GM12878 (cell line): ENCODE data around the gene CNN3. TPM values are rescaled to one million over a fixed set of nuclear protein-coding genes. Genes with fewer than 3 reads are reported as not detected.

Source experiments
- ATAC-seq: fragments of 200-7000 bp; cut with Tn5 transposase; 3 replicates; pipeline ENCODE4 v1.9.1; 2020; ENCODE audit warnings: mild to moderate bottlenecking, moderate library complexity
- BruUV-seq: library from RNA; stranded (reverse); fragments of 400-500 nt; replicated peaks from 2 replicates; lab custom pipeline; 2021; lab: Mats Ljungman, UMichigan
- CTCF ChIA-PET: fragments of 300-600 bp; sonication (Branson Sonifier 250); formaldehyde crosslinking; extraction: SDS; loops from one replicate; lab custom pipeline; 2021; ENCODE audit warnings: inconsistent platforms; lab: Yijun Ruan, JAX
- POLR2A ChIA-PET: fragments of 350-600 bp; formaldehyde crosslinking; extraction: SDS; loops from one replicate; lab custom pipeline; 2021; ENCODE audit warnings: inconsistent platforms; lab: Charles Lee
- RAD21 ChIA-PET: fragments of 300-600 bp; sonication (Branson Sonifier 250); formaldehyde crosslinking; loops from one replicate; lab custom pipeline; 2023; ENCODE audit warnings: antibody characterized with exemption; ENCODE audit not compliant: unreplicated experiment; lab: Charles Lee
- SMC1A ChIA-PET: fragments of 300-600 bp; sonication (Branson Sonifier 250); formaldehyde crosslinking; loops from one replicate; lab custom pipeline; 2023; ENCODE audit not compliant: unreplicated experiment, uncharacterized antibody; lab: Charles Lee
- DNase-seq: peaks from one replicate; pipeline ENCODE4 v3.0.0-alpha.2; 2011; ENCODE audit warnings: low read depth, low spot score
- FAIRE-seq: peaks from 3 replicates; lab custom pipeline; 2011; peaks lifted over from hg19 to GRCh38; lab: Jason Lieb, UNC
- H2AFZ ChIP-seq: 2 replicates; pipeline ENCODE4 v1.6.0; 2011; ENCODE audit warnings: low read depth, low read length, control low read depth; ENCODE audit not compliant: control insufficient read depth
- H3K27ac ChIP-seq: 2 replicates; pipeline ENCODE4 v1.5.1; 2011; ENCODE audit warnings: control low read depth; ENCODE audit not compliant: control insufficient read depth, insufficient read depth
- H3K27me3 ChIP-seq, 2 experiments: replicated peaks in 1 of 2; 2 replicates each; pipeline versions ENCODE4 v1.6.0 to v1.6.1; 2011; ENCODE audit warnings: low read length in 1 of 2; ENCODE audit not compliant: control insufficient read depth in 2 of 2, insufficient read depth in 2 of 2
- H3K36me3 ChIP-seq, 2 experiments: 2 replicates each; pipeline ENCODE4 v1.5.1; 2011; ENCODE audit warnings: low read length in 1 of 2; ENCODE audit not compliant: control insufficient read depth in 2 of 2, insufficient read depth in 2 of 2
- H3K4me1 ChIP-seq: 2 replicates; pipeline ENCODE4 v1.6.1; 2011; ENCODE audit warnings: mild to moderate bottlenecking, low read length, moderate library complexity, mixed read lengths; ENCODE audit not compliant: control insufficient read depth, insufficient read depth
- H3K4me2 ChIP-seq: 2 replicates; pipeline ENCODE4 v1.6.0; 2011; ENCODE audit warnings: control low read depth; ENCODE audit not compliant: control insufficient read depth, insufficient read depth
- H3K4me3 ChIP-seq: fragments of 200-600 bp; sonication (generic); 2 replicates; pipeline ENCODE4 v1.5.1; 2016
- H3K79me2 ChIP-seq: 2 replicates; pipeline ENCODE4 v1.6.0; 2011; ENCODE audit warnings: low read length; ENCODE audit not compliant: control insufficient read depth, insufficient read depth
- H3K9ac ChIP-seq: 2 replicates; pipeline ENCODE4 v1.8.0; 2011; ENCODE audit warnings: low read length, control low read depth, mixed read lengths; ENCODE audit not compliant: control insufficient read depth, insufficient read depth
- H3K9me3 ChIP-seq: replicated peaks from 3 replicates; pipeline ENCODE4 v1.5.1; 2011; ENCODE audit warnings: mild to moderate bottlenecking, low read length; ENCODE audit not compliant: control insufficient read depth, insufficient read depth
- H4K20me1 ChIP-seq: 2 replicates; pipeline ENCODE4 v1.6.0; 2011; ENCODE audit not compliant: control insufficient read depth, insufficient read depth
- BRCA1 ChIP-seq: IDR thresholded peaks from 2 replicates; pipeline ENCODE4 v1.6.1; 2011; ENCODE audit warnings: low read depth, low read length, improper control_type of control experiment
- CBX3 ChIP-seq: fragments of 200-600 bp; sonication (generic); IDR thresholded peaks from 2 replicates; pipeline ENCODE4 v1.6.1; 2016; ENCODE audit warnings: low read depth, borderline replicate concordance
- CUX1 ChIP-seq: IDR thresholded peaks from 2 replicates; pipeline ENCODE4 v1.6.1; 2012; ENCODE audit warnings: improper control_type of control experiment, low read depth, low read length; ENCODE audit not compliant: insufficient replicate concordance
- HDAC2 ChIP-seq: fragments of 200-600 bp; sonication (generic); IDR thresholded peaks from 2 replicates; pipeline ENCODE4 v1.6.1; 2017
- NFYA ChIP-seq: IDR thresholded peaks from 2 replicates; pipeline ENCODE4 v1.6.1; 2011; ENCODE audit warnings: low read depth, mild to moderate bottlenecking, low read length, improper control_type of control experiment, borderline replicate concordance
- NR2F1 ChIP-seq: fragments of 450-650 bp; conservative IDR thresholded peaks from 2 replicates; pipeline ENCODE4 v1.6.1; 2017; ENCODE audit warnings: mild to moderate bottlenecking
- PAX5 ChIP-seq: IDR thresholded peaks from 2 replicates; pipeline ENCODE4 v1.6.1; 2011; ENCODE audit warnings: low read depth, low read length, borderline replicate concordance
- PKNOX1 ChIP-seq: fragments of 450-650 bp; IDR thresholded peaks from 2 replicates; pipeline ENCODE4 v1.6.1; 2016; ENCODE audit warnings: mild to moderate bottlenecking
- ZNF274 ChIP-seq: IDR thresholded peaks from one replicate; pipeline ENCODE4 v1.8.0; 2011; ENCODE audit not compliant: insufficient read length, insufficient read depth
- ZZZ3 ChIP-seq: IDR thresholded peaks from 2 replicates; pipeline ENCODE4 v1.6.1; 2011; ENCODE audit warnings: low read depth; ENCODE audit not compliant: control insufficient read depth, insufficient read length
- WGBS: methylation state at CpG from one replicate; pipeline ENCODE4 v1.1.6; 2016; ENCODE audit warnings: low lambda C conversion rate; ENCODE audit not compliant: insufficient replicate concordance, insufficient coverage; ENCODE audit errors: missing lambda C conversion rate; 5-methylcytosine and 5-hydroxymethylcytosine counted together
- in situ Hi-C: fragments of 300-500 bp; cut with MboI; formaldehyde crosslinking; loops from 9 replicates; pipeline ENCODE4 v1.14.3; 2018; ENCODE audit warnings: mixed read lengths
- intact Hi-C: fragments of 100-400 bp; cut with micrococcal nuclease; formaldehyde crosslinking; loops from one replicate; pipeline ENCODE4 v1.14.2; 2022; ENCODE audit not compliant: unreplicated experiment
- polyA plus RNA-seq, 11 experiments: library from polyadenylated mRNA; depleted of rRNA in 4 of 11; unstranded in 6 of 11; stranded (reverse) in 5 of 11; fragments of >200 nt; fragmentation: Nextera tagmentation in 4 of 11; fragmentation: Illumina TruSeq in 1 of 11; extraction: Ambion mirVana in 4 of 11; extraction: Trizol in 1 of 11; gene quantifications; 1 replicate in 1 of 11; 2 replicates in 10 of 11; pipeline versions ENCODE4 v1.2.1 to v1.2.3, GENCODE V29; 2011 to 2016; ENCODE audit warnings: inconsistent platforms in 2 of 11, missing spikeins in 2 of 11, low read depth in 1 of 11
- total RNA-seq, 4 experiments: library from RNA; depleted of rRNA in 3 of 4; stranded (reverse); fragments of >200 nt in 3 of 4; fragmentation: Illumina TruSeq in 1 of 4; extraction: Trizol in 1 of 4; gene quantifications; 2 replicates each; pipeline versions ENCODE4 v1.2.1 to v1.2.3, GENCODE V29; 2013 to 2021
- TF ChIP-seq, protein P1 (sequence below): IDR thresholded peaks from 2 replicates; pipeline ENCODE4 v1.6.1; 2012; ENCODE audit warnings: low read length, inconsistent platforms
- TF ChIP-seq, protein P2 (sequence below): IDR thresholded peaks from 2 replicates; pipeline ENCODE4 v1.6.1; 2012; ENCODE audit warnings: mild to moderate bottlenecking, low read depth, low read length

Gene CNN3
- total and polyA plus RNA-seq, 10 of the 15 experiments (the other 5 are each of a cell fraction or from before 2014, with no cell fraction given): 0.20 to 48.4 (median 34.3) TPM

DNA sequence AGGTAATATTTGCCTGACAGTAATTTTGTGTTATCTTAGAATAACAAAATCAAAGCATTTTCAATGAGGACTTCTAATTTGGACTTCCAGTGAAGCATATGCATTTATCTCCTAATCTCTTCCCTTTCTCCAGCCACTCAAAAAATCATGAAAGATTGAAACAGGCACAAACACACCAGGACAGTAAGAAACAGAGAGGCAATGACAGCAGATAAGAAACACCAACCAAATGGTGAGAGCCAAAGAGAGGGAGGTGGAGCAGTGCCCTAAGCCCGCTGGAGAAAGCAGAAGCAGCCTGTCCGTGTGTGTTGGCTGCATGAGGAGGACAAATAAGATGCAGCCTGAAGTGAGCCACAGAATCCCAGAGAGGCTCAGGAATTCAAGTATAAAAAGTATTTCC, 67.7 kb downstream of the CNN3 start (continued):
- TF ChIP-seq, protein P1, sequence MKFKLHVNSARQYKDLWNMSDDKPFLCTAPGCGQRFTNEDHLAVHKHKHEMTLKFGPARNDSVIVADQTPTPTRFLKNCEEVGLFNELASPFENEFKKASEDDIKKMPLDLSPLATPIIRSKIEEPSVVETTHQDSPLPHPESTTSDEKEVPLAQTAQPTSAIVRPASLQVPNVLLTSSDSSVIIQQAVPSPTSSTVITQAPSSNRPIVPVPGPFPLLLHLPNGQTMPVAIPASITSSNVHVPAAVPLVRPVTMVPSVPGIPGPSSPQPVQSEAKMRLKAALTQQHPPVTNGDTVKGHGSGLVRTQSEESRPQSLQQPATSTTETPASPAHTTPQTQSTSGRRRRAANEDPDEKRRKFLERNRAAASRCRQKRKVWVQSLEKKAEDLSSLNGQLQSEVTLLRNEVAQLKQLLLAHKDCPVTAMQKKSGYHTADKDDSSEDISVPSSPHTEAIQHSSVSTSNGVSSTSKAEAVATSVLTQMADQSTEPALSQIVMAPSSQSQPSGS: no peak
- no peak for TF ChIP-seq HDAC2

DNA sequence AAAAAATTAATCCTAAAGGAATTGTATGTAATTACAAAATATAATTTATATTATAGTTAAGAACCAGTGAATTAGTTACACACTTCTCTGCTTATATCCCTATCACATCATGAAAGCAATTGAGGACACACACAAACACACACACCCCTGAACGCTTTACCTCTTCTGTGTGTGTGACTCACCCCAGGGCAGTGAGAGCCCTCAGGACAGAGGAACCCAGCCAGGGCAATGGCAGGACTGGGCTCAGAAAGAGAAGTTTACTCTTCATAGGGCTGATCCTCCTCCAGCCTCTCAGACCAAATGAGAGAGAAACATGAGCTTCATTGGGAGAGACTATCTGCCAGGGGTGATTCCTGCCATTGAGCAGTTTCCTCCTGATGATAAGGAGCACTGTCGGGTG, 68.6 kb downstream of the CNN3 start:
- Histone ChIP-seq H3K27me3 (no peaks in the 10 kb centered on the region; a peak in 1 of 4 replicates), H3K9me3 (no peaks in the 10 kb centered on the region), H3K4me3 (no peak overlapping the region), H2AFZ (no peak overlapping the region), H3K79me2 (no peaks in the 10 kb centered on the region), H3K4me1 (no peaks in the 10 kb centered on the region), H3K27ac (no peak overlapping the region), H3K9ac (no peak overlapping the region), H4K20me1 (no peaks in the 10 kb centered on the region), H3K36me3 (no peaks in the 10 kb centered on the region), H3K4me2 (no peak overlapping the region)
- 52% methylated on average over 2 of the region's 2 CpGs for WGBS
- DNase-seq (no peak), FAIRE-seq (no peak), ATAC-seq (no peak)
- RAD21 ChIA-PET: no interaction called here
- POLR2A ChIA-PET: no interaction called here
- CTCF ChIA-PET: interaction anchor here (6.6 kb wide), 1 partner anchor 183 kb away, joined by 95 read pairs; no protein-coding TSS in a partner anchor
- SMC1A ChIA-PET: interaction anchor here (1.2 kb wide), 1 partner anchor 12 kb away, joined by 3 read pairs; no protein-coding TSS in a partner anchor
- intact Hi-C loops (loop anchor here (10.0 kb wide), 1 partner anchor 377 kb away; the partner anchor contains the start of gene RWDD3), in situ Hi-C loops (no loop called here)
- BruUV-seq: no TSS peak
- no peak for TF ChIP-seq CUX1
- no peak for TF ChIP-seq ZZZ3
- TF ChIP-seq ZNF274: no peak
- TF ChIP-seq NFYA: no peak
- TF ChIP-seq, protein P2, sequence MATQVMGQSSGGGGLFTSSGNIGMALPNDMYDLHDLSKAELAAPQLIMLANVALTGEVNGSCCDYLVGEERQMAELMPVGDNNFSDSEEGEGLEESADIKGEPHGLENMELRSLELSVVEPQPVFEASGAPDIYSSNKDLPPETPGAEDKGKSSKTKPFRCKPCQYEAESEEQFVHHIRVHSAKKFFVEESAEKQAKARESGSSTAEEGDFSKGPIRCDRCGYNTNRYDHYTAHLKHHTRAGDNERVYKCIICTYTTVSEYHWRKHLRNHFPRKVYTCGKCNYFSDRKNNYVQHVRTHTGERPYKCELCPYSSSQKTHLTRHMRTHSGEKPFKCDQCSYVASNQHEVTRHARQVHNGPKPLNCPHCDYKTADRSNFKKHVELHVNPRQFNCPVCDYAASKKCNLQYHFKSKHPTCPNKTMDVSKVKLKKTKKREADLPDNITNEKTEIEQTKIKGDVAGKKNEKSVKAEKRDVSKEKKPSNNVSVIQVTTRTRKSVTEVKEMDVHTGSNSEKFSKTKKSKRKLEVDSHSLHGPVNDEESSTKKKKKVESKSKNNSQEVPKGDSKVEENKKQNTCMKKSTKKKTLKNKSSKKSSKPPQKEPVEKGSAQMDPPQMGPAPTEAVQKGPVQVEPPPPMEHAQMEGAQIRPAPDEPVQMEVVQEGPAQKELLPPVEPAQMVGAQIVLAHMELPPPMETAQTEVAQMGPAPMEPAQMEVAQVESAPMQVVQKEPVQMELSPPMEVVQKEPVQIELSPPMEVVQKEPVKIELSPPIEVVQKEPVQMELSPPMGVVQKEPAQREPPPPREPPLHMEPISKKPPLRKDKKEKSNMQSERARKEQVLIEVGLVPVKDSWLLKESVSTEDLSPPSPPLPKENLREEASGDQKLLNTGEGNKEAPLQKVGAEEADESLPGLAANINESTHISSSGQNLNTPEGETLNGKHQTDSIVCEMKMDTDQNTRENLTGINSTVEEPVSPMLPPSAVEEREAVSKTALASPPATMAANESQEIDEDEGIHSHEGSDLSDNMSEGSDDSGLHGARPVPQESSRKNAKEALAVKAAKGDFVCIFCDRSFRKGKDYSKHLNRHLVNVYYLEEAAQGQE: no peak
- no peak for TF ChIP-seq PAX5
- no peak for TF ChIP-seq PKNOX1
- TF ChIP-seq BRCA1: no peak
- no peak for TF ChIP-seq NR2F1
- no peak for TF ChIP-seq CBX3
